ENCODE measurements around the gene MYMX.

GRCh38 chr6:44224965-44225305 is 8.2 kb downstream of the MYMX start:
- TF ChIP-seq CTCF (conservative IDR thresholded peaks at IDR 0.05; ENCODE audit: low read depth, low read length), result no peak
- TF ChIP-seq EZH2 (IDR thresholded peaks at IDR 0.05; ENCODE audit: borderline replicate concordance, low read depth, low read length, poor library complexity, severe bottlenecking), result no peak

All from A673 (cell line).